Activated CD8-positive, alpha-beta memory T cell treated with anti-CD3 and anti-CD28 coated beads, Interleukin-2, amount 10 ng/mL, durations not matched to agents 7 days and 5 days (primary cell): ENCODE results near the gene DNAH17. TPM values are rescaled to one million over a fixed set of nuclear protein-coding genes. Genes with fewer than 3 reads are reported as not detected.

ENCODE experiments used
- ATAC-seq: fragments of 150-1000 bp; cut with Tn5 transposase; one replicate; pipeline ENCODE4 v1.10.0; 2021; ENCODE audit warnings: moderate library complexity
- CTCF ChIA-PET: fragments of 350-600 bp; sonication (Branson Sonifier 250); formaldehyde crosslinking; loops from one replicate; lab custom pipeline; 2021; ENCODE audit warnings: antibody characterized with exemption; lab: Charles Lee
- DNase-seq: peaks from one replicate; pipeline ENCODE4 v3.0.0-alpha.2; 2020
- H3K27ac Mint-ChIP-seq: one replicate; pipeline ENCODE4 v1.8.0; 2021; ENCODE audit warnings: mild to moderate bottlenecking, mixed read lengths
- H3K27me3 Mint-ChIP-seq: one replicate; pipeline ENCODE4 v1.8.0; 2021; ENCODE audit warnings: mixed read lengths
- H3K36me3 Mint-ChIP-seq: one replicate; pipeline ENCODE4 v1.8.0; 2021; ENCODE audit warnings: mild to moderate bottlenecking, mixed read lengths
- H3K4me1 Mint-ChIP-seq: one replicate; pipeline ENCODE4 v1.8.0; 2021; ENCODE audit warnings: mixed read lengths
- H3K4me3 Mint-ChIP-seq: one replicate; pipeline ENCODE4 v1.8.0; 2021; ENCODE audit warnings: mild to moderate bottlenecking, moderate library complexity, mixed read lengths
- H3K9me3 Mint-ChIP-seq: one replicate; pipeline ENCODE4 v1.8.0; 2022; ENCODE audit warnings: low read depth, mixed read lengths
- total RNA-seq, 2 experiments: library from RNA; stranded (reverse); gene quantifications; one replicate each; pipeline ENCODE4 v1.2.3, GENCODE V29; 2021

DNAH17 gene
- total RNA-seq, 2 experiments from 2014 or later, result 0.26 TPM; not detected in 1

DNA sequence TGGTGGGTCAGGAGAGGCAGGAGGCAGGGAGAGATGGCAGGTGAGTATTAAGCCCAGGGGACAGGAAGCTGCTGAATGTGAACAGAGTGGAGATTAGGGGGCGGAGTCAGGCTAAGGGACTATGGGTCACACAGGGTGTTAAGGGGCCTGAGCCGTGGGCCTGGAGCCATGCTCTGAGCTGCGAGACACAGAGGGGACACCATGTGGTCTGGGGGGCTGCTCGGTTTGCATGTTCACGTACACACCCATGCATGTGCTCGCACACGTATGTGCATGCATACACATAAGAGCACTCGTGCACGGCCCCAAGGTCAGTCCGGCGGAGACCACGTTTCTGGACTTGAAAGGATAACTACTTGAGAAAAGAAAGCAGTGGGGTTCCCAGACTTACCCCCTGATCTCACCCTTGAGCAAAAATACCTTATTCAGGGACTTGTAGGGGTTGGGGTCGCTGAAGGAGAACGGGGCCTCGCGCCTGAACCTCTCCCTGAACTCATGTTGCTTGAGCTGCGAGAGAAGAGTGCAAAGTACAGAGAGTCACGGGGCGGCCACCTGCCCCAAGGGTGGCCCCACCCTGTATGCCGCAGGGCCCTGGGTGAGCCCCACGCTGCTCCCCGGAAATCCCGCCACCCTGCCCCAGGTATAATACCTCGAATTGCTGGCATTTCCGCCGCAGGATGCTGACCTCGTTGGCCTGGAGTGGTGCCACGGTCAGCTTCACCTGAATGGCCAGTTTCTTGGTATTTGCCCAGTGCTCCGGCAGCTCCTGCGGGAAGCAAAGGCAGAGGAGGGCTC is 50.8 kb downstream of the DNAH17 start:
- H3K36me3 Mint-ChIP-seq, result no peaks in the 10 kb centered on the region

DNA sequence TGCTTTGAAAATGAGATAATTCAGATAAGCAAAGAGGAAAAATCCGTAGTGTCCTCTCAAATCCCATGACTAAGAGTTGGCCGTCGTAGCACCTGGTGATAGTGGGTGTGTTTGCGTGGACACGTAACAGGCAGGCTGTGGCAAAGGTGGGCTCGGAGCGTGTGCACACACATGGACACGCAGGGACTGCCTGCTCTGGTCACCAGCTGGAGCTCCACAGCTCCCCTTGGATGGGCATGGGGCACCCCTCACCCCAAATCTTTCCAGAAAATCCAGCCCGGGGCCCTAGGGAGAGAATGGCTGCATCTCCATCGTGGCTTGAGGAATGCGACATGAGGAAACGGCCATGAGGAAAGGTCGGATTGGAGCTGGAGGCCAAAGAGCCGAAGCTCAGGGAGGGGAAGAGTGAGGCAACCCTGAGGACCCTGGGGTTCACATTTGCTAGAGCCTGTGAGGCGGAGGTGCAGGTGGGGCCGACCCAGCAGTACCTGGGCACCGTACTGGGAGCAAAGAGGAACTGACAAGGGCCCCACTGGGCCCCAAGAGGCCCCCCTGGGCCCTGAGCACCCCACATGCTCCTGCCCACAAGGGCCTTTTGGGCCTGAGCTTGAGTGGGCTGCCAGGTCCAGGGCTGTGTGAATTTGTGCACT is 51.6 kb downstream of the DNAH17 start:
- no peak for ATAC-seq
- no peaks in the 10 kb centered on the region for H3K4me1 Mint-ChIP-seq
- peaks cover 7% of the 10 kb centered on the region for H3K27me3 Mint-ChIP-seq
- H3K9me3 Mint-ChIP-seq, result no peaks in the 10 kb centered on the region
- no peak for DNase-seq
- no peaks in the 10 kb centered on the region for H3K36me3 Mint-ChIP-seq
- CTCF ChIA-PET, result no interaction called here
- no peak overlapping the region for H3K27ac Mint-ChIP-seq
- H3K4me3 Mint-ChIP-seq, result no peak overlapping the region

More for the DNA sequence above, 50.8 kb downstream of the DNAH17 start:
- Mint-ChIP-seq H3K4me1 (no peaks in the 10 kb centered on the region), H3K27me3 (peaks cover 2% of the 10 kb centered on the region), H3K9me3 (no peaks in the 10 kb centered on the region), H3K27ac (no peak overlapping the region), H3K4me3 (no peak overlapping the region)
- CTCF ChIA-PET, result no interaction called here
- DNase-seq (no peak), ATAC-seq (no peak)

- no peaks in the 10 kb centered on the region for H3K36me3 Mint-ChIP-seq
These were observed 52.2 kb downstream of the DNAH17 start for GRCh38 chr17:78524870-78525510.

GRCh38 chr17:78523934-78524655 is 53.1 kb downstream of the DNAH17 start:
- Mint-ChIP-seq H3K4me1 (no peaks in the 10 kb centered on the region), H3K36me3 (no peaks in the 10 kb centered on the region), H3K9me3 (no peaks in the 10 kb centered on the region), H3K27ac (no peak overlapping the region), H3K4me3 (no peak overlapping the region), H3K27me3 (peaks cover 14% of the 10 kb centered on the region)
- DNase-seq (no peak), ATAC-seq (no peak)
- CTCF ChIA-PET, result no interaction called here

More at GRCh38 chr17:78524870-78525510, 52.2 kb downstream of the DNAH17 start:
- no peaks in the 10 kb centered on the region for H3K9me3 Mint-ChIP-seq
- ATAC-seq (no peak), DNase-seq (no peak)
- H3K4me3 Mint-ChIP-seq, result no peak overlapping the region
- no peaks in the 10 kb centered on the region for H3K4me1 Mint-ChIP-seq
- CTCF ChIA-PET, result no interaction called here
- peaks cover 12% of the 10 kb centered on the region for H3K27me3 Mint-ChIP-seq
- H3K27ac Mint-ChIP-seq, result no peak overlapping the region

GRCh38 chr17:78522031-78522809 is 55.0 kb downstream of the DNAH17 start:
- Mint-ChIP-seq H3K27me3 (peaks cover 24% of the 10 kb centered on the region), H3K36me3 (no peaks in the 10 kb centered on the region), H3K4me1 (no peaks in the 10 kb centered on the region), H3K9me3 (no peaks in the 10 kb centered on the region), H3K27ac (no peak overlapping the region), H3K4me3 (no peak overlapping the region)
- no peak for DNase-seq
- ATAC-seq, result no peak
- CTCF ChIA-PET, result interaction anchor here (1.3 kb wide), 1 partner anchor 89 kb away, joined by 3 read pairs; no protein-coding TSS in a partner anchor

DNA sequence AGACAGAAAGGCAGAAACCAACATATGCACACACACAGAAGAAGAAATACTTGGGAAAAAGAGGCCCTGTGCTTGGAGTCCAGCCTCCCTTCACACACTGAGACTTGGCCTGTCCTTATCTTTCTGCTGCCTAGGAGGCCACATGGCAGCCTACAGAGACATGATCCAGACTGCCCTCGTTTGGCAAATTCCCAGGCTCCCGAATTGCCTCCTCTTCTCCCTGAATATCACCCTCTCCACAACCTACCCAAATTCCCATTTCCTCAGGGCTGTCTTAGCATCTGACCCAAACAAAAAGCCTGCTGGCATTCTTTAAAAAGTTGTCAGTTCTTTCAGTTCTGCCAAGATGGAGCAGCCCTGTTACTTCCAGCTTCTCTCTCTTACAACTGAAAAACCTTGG is 59.8 kb downstream of the DNAH17 start:
- no peaks in the 10 kb centered on the region for H3K9me3 Mint-ChIP-seq
- H3K27me3 Mint-ChIP-seq, result peaks cover 24% of the 10 kb centered on the region
- CTCF ChIA-PET, result no interaction called here
- H3K36me3 Mint-ChIP-seq, result no peaks in the 10 kb centered on the region
- H3K4me1 Mint-ChIP-seq, result no peaks in the 10 kb centered on the region
- DNase-seq (no peak), ATAC-seq (no peak)
- H3K27ac Mint-ChIP-seq, result no peak overlapping the region
- no peak overlapping the region for H3K4me3 Mint-ChIP-seq

GRCh38 chr17:78515480-78515879 is 61.7 kb downstream of the DNAH17 start:
- Mint-ChIP-seq H3K36me3 (no peaks in the 10 kb centered on the region), H3K4me1 (no peaks in the 10 kb centered on the region), H3K4me3 (no peak overlapping the region), H3K9me3 (no peaks in the 10 kb centered on the region), H3K27ac (no peak overlapping the region), H3K27me3 (peaks cover 19% of the 10 kb centered on the region)
- ATAC-seq (no peak), DNase-seq (no peak)
- CTCF ChIA-PET, result no interaction called here

GRCh38 chr17:78514521-78514920 is 62.7 kb downstream of the DNAH17 start:
- Mint-ChIP-seq H3K9me3 (no peaks in the 10 kb centered on the region), H3K27me3 (peaks cover 15% of the 10 kb centered on the region), H3K27ac (no peak overlapping the region)

GRCh38 chr17:78512976-78513375 is 64.2 kb downstream of the DNAH17 start:
- Mint-ChIP-seq H3K27ac (no peak overlapping the region), H3K36me3 (no peaks in the 10 kb centered on the region), H3K4me3 (no peak overlapping the region), H3K4me1 (no peaks in the 10 kb centered on the region), H3K27me3 (peaks cover 6% of the 10 kb centered on the region), H3K9me3 (no peaks in the 10 kb centered on the region)
- no peak for DNase-seq
- CTCF ChIA-PET, result interaction anchor here (0.6 kb wide), 1 partner anchor 1027 kb away, joined by 5 read pairs; no protein-coding TSS in a partner anchor
- ATAC-seq, result no peak

More at GRCh38 chr17:78514521-78514920, 62.7 kb downstream of the DNAH17 start:
- DNase-seq, result no peak
- CTCF ChIA-PET, result no interaction called here
- no peak for ATAC-seq
- no peaks in the 10 kb centered on the region for H3K36me3 Mint-ChIP-seq
- H3K4me3 Mint-ChIP-seq, result no peak overlapping the region
- H3K4me1 Mint-ChIP-seq, result no peaks in the 10 kb centered on the region

- Mint-ChIP-seq H3K9me3 (no peaks in the 10 kb centered on the region), H3K36me3 (no peaks in the 10 kb centered on the region), H3K27me3 (peaks cover 3% of the 10 kb centered on the region), H3K4me1 (no peaks in the 10 kb centered on the region), H3K27ac (no peak overlapping the region), H3K4me3 (no peak overlapping the region)
- CTCF ChIA-PET, result no interaction called here
- no peak for ATAC-seq
- no peak for DNase-seq
These were observed 66.8 kb downstream of the DNAH17 start for GRCh38 chr17:78510141-78511075.

- H3K9me3 Mint-ChIP-seq, result no peaks in the 10 kb centered on the region
- no peaks in the 10 kb centered on the region for H3K36me3 Mint-ChIP-seq
- H3K27me3 Mint-ChIP-seq, result peaks cover 3% of the 10 kb centered on the region
- H3K4me3 Mint-ChIP-seq, result no peak overlapping the region
- no peaks in the 10 kb centered on the region for H3K4me1 Mint-ChIP-seq
- CTCF ChIA-PET, result no interaction called here
- ATAC-seq (no peak), DNase-seq (no peak)
- no peak overlapping the region for H3K27ac Mint-ChIP-seq
These were observed 69.7 kb downstream of the DNAH17 start for GRCh38 chr17:78507526-78507925.
